GM18873 (cell line): ENCODE data around the gene TWNK.

Experiments
- ATAC-seq: cut with Tn5 transposase; IDR thresholded peaks from one replicate; pipeline ENCODE4 v1.9.1; 2021; ENCODE audit warnings: mild to moderate bottlenecking, moderate library complexity, moderate number of reproducible peaks; ENCODE audit not compliant: unreplicated experiment, low FRiP score

The TWNK gene

DNA sequence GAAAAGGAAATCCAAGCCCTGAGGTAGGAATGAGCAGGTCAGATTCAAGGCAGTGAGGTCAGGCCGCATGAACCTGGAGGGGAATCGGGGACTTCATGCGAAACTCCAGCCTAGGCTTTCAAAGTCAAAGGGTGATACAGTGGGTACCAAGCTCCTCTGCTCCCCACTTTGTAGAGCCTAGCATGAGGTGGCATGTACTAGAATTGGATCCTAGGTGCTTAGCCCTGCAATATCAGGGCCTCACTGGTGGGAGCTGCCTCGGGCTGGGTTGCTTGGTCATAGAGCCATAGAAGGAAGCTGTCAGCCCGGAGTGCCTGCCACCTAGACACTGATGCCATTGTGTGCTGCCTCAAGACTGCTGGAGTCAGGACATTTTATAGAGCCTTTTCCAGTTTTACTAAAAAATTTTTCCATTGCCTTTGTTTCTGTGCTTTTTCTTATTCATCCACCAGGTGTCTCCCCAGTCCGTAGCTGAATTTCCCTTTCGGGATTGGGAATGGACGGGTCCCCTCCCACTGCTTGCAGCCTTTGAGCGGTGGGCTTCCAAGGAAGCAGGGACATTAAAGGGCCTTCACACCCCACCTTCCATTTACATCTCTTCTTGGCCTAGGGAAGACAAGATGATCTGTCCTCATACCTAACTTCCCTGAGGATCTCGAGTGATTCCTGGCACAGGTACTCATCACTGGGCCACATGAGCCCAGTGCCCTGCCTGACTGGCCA is 6.8 kb downstream of the TWNK start:
- ATAC-seq = no peak

DNA sequence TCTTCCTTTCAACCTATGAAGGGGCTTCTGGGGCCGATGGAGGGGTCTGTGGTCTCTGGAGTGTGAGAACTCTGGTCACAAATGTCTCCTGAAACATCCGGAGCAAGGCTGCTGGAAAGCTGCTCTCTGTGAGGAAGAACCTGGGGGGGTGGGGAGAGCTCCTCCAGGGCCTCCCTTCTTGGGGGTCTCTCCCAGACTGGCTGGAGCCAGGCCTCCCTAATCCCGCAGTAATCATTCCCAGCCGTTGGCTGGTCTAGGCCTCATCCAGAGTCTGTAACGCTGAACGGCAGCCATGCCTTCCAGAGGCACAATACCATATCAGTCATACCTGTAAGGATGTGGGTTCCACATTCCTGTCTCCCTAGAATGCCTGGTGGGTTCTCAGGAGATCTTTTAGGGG is 7.8 kb downstream of the TWNK start:
- ATAC-seq = no peak

DNA sequence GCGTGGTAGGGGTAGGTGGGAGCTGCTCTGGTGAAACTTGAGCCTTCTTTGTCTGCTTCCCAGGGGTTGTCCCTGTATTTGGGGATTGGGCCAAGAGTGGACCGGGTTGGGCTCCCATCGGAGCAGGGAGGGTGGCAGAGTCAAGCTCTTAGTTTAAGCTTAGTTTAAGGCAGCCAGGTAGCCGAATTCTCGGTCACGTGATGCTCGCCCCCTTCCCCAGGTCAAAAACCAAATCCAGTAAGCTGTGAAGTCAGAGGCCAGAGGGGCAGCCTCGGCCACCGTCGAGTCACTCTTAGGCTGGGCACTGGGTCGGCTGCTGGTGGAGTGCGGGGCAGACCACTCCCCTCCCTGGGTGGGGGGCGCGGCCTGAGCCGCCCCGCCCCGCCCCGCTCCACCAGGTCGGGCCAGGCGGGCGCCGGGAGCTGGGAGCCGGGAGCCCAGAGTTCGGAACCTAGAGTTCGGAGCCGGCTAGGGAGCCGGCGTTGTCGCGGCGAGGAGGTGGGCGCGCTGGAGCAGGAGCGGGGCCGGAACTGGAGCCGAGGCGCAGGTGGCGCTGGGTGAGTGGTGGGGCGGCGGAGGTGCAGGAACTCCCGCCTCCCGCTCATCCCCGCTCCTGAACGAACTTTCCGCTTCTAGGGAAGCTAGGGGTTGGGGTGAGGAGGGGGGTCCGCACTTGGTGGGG is 9.5 kb downstream of the TWNK start:
- no peak for ATAC-seq

GRCh38 chr10:100997360-100998182 is 10.2 kb downstream of the TWNK start:
- no peak for ATAC-seq

GRCh38 chr10:100998183-100998990 is 11.0 kb downstream of the TWNK start:
- ATAC-seq = no peak

DNA sequence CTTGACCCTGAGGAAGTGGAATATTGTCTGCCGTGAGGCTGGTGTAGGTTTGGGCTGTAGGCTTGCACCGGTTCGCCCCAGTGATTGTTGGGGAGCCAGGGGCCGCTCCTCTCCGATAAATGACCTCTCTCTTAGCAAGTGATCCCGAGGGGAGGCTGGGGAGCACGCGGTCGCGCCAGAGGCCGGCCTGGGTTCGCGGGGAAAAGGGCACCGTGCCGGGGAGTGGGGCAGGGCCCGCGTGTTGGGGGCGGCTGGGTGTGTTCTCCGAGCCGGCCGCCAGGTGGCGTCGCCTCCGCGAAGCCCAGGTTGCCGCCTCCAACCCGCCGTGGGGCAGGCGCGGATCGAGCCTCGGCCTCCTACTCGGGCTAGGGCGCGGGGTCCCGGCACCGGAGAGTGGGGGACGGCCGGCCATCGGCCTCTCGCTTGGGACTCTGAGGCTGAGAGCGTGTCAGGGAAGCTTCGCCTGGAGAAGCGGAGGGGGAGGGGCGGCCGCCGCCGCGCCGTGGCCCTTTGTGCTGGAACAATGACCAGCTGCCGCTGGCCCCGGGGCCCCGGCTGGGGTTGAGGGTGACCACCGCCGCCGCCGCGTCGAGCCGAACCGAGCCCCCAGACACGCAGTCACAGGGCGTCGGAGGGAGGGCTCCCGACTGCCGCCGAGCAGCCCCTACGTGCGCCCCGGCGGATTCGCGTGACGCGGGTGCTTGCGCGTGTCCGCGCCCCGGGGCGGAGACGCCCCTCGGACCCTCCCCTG is 11.8 kb downstream of the TWNK start:
- ATAC-seq = no peak

DNA sequence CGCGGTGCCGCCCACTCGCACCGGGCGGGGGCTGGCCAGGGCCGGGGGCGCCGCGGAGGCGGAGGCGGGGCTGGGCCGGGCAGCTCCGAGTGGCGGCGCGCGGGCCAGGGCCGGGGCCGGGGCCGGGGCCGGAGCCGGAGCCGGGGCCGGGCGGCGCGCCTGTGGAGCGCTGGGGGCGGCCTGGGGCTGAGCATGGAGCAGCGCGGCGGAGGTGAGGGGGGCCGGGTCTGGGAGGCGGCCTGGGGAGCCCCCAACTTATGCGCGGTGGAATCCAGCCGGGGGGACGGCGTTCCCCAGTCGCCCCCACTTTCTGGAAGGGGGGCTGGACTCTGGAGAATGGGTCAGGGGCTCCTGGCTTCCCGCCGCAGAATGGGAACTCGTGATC is 12.4 kb downstream of the TWNK start, which contains the start of gene LZTS2:
Gene LZTS2, plus strand, starts transcription at position 67 of the 385 bp plus-strand sequence. CDS start 2,731 bp downstream, outside the sequence.
- no peak for ATAC-seq

DNA sequence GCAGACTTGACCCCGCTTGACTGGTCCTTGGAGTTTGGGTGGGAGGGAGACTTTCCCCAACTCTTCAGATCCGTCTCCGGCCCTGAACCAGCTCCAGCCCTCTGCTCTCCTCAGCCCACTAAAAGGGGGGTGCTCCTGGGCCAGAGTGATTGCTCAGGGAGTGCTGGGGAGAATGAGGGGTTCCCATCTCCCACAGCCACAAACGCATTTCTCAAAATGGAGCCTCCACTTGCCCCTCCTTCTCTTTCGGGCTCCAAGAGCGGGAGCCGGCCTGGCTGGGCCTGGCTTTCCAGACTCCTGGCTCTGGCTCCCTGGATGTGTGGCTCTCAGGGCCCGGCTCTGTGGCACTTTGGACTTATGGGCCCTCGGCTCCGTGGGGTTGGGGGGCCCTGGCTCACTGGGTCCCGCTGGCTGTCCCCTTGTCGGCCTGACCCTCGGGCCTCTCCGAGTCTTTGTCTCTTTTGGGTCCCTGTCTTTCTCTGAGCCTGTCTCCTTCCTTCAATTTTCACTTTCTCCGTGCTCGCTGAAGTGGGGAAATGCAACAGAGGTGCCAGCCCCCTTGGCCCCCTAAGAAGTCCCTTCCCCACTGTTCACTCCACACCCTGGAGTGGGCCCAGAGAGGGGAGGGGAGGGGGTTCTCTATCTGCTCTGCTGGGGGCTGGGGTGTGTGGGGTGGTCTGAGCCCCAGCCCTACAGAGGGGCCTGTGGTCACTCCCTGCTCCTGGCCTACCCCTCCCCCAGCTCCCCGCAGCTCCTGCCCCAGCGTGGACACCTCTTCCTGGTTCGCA is 13.0 kb downstream of the TWNK start:
- ATAC-seq = no peak

GRCh38 chr10:101000915-101001658 is 13.7 kb downstream of the TWNK start:
- no peak for ATAC-seq

DNA sequence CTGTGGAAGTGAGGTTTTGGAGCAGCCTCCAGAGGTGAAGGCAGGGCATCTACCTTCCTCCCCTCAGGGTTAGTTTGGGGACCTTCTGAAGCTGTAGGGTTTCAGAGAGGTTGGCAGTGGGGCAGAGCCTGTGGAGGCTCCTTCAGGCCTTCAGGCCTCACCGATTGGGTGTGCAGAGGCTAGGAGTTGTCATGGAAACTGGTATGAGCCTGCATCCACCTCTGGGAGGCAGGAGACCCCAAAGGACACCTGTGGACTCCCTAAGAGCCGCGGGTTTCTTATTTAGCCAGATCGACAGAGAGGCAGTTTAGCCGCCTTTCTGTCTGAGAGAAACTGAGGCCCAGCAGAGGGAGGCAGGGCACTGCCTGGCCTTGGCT is 14.3 kb downstream of the TWNK start:
- no peak for ATAC-seq

GRCh38 chr10:101002456-101002855 is 15.1 kb downstream of the TWNK start:
- ATAC-seq = no peak

DNA sequence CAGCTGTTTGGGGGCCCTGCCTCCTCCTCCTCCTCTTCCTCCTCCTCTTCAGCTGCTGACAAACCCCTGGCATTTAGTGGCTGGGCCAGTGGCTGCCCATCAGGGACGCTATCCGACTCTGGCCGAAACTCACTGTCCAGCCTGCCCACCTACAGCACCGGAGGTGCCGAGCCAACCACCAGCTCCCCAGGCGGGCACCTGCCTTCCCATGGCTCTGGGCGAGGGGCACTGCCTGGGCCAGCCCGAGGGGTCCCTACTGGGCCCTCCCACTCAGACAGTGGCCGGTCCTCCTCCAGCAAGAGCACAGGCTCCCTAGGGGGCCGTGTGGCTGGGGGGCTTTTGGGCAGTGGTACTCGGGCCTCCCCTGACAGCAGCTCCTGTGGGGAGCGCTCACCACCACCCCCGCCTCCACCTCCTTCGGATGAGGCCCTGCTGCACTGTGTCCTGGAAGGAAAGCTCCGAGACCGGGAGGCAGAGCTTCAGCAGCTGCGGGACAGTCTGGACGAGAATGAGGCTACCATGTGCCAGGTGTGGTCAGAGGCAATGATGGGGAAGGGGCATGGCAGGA is 16.4 kb downstream of the TWNK start:
- ATAC-seq = no peak

DNA sequence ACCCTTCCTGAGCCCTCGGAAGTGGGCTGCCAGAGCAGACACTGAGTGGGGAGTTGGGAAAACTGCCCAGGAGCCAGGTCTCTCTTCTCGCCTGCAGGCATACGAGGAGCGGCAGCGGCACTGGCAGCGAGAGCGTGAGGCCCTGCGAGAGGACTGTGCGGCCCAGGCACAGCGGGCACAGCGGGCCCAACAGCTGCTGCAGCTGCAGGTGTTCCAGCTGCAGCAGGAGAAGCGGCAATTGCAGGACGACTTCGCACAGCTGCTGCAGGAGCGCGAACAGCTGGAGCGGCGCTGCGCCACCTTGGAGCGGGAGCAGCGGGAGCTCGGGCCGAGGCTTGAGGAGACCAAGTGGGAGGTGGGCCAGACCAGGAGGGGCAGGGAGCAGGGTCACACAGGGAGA is 18.0 kb downstream of the TWNK start:
- no peak for ATAC-seq

DNA sequence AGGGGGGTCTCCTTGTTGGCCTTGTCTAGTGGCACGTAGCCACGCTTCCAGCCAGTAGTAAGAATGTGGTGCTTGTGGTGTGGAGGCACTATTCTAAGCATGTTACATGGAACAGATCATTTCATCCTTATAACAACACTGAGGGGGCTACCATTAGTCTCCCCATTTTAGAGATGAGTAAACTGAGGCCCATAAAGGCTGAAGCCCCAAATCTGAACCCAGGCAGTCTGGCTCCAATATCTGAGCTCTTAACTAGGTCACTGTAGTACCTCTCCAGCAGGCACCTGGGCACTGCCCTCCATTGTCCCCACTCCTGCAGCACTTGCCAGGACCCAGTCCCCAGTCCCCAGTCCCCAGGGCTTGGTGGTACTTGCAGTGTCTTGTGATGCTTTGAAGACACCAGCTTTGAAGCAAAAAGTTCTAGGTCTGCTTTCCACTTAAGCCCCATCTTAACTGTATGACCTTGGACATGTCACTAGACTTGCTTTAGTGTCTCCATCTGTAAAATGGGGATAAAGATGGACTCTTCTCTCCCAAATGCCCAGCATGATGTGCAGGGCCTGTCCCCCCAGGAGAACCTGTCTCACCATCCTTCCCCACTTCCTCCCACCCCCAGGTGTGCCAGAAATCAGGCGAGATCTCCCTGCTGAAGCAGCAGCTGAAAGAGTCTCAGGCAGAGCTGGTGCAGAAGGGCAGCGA is 18.7 kb downstream of the TWNK start:
- no peak for ATAC-seq

GRCh38 chr10:101006593-101007098 is 19.3 kb downstream of the TWNK start:
- no peak for ATAC-seq

GRCh38 chr10:101007099-101007711 is 19.9 kb downstream of the TWNK start:
- ATAC-seq = no peak
